Aorta (tissue), 5 donors: Measurements from ENCODE around the gene NF1. TPM values are rescaled to one million over a fixed set of nuclear protein-coding genes. Genes with fewer than 3 reads are reported as not detected.
"Not testable (repeated sequence)": the region's sequence is repeated elsewhere in the genome, so short reads cannot be mapped to it uniquely, and the experiment has no call there.

Experiments used
- ATAC-seq: fragments of 200-7000 bp; cut with Tn5 transposase; one replicate; pipeline ENCODE4 v1.9.1; 2022; ENCODE audit warnings: moderate library complexity; ENCODE audit not compliant: low FRiP score
- DNase-seq, 2 donors: peaks; one replicate each; pipeline ENCODE4 v3.0.0-alpha.2; 2020
- H3K27ac ChIP-seq, 2 donors: one replicate each; pipeline ENCODE4 v1.5.1; 2013; ENCODE audit warnings: low read length in 2 of 2, mild to moderate bottlenecking in 2 of 2, moderate library complexity in 2 of 2, control low read depth in 1 of 2, inconsistent platforms in 1 of 2, low read depth in 1 of 2
- H3K27me3 ChIP-seq, 2 donors: one replicate each; pipeline ENCODE4 v1.6.1; 2013; ENCODE audit warnings: control low read depth in 1 of 2, low read length in 1 of 2, mild to moderate bottlenecking in 1 of 2, moderate library complexity in 1 of 2; ENCODE audit not compliant: insufficient read depth in 2 of 2, control insufficient read depth in 1 of 2
- H3K36me3 ChIP-seq, 2 donors: one replicate each; pipeline ENCODE4 v1.6.1; 2013; ENCODE audit warnings: control low read depth in 1 of 2, low read length in 1 of 2, mild to moderate bottlenecking in 1 of 2; ENCODE audit not compliant: insufficient read depth in 2 of 2, control insufficient read depth in 1 of 2
- H3K4me1 ChIP-seq, 2 donors: one replicate each; pipeline ENCODE4 v1.6.1; 2013; ENCODE audit warnings: low read length in 2 of 2, control low read depth in 1 of 2, mild to moderate bottlenecking in 1 of 2, moderate library complexity in 1 of 2; ENCODE audit not compliant: insufficient read depth in 2 of 2, control insufficient read depth in 1 of 2
- H3K4me3 ChIP-seq, 2 donors: one replicate each; pipeline ENCODE4 v1.5.1; 2013; ENCODE audit warnings: low read length in 2 of 2, control low read depth in 1 of 2, mild to moderate bottlenecking in 1 of 2
- H3K9me3 ChIP-seq: one replicate; pipeline ENCODE4 v1.6.1; 2013; ENCODE audit warnings: mild to moderate bottlenecking, low read length; ENCODE audit not compliant: control insufficient read depth
- WGBS, 2 donors: extraction: QIAGEN DNeasy Blood & Tissue Kit; methylation state at CpG; one replicate each; pipeline ENCODE4 v1.1.7; 2013; 5-methylcytosine and 5-hydroxymethylcytosine counted together
- intact Hi-C, 2 donors: fragments of 100-400 bp; cut with DNase I; formaldehyde crosslinking; loops; one replicate each; pipeline versions ENCODE4 v1.14.2 to v1.15.0; 2022
- polyA plus RNA-seq, 2 donors: library from polyadenylated mRNA; stranded (reverse); fragments of 200-250 nt; gene quantifications; one replicate each; pipeline ENCODE4 v1.2.3, GENCODE V29; 2013
- total RNA-seq, 2 donors: library from RNA; stranded (reverse); fragmentation: NEBNext Ultra II Directional; extraction: Animal tissue kit (Norgen Biotek cat#: 25700); gene quantifications; one replicate each; pipeline ENCODE4 v1.2.1, GENCODE V29; 2021
- donor health status: healthy with polysubstance abuse.
- donor health status: Bipolar disorder and iron deficiency.
- donor health status: DM: no; HTN: no; CAD: no.
- donor health status: DM: no; HTN: no; CAD: no.
- donor health status: DM: yes; HTN: yes; CAD: no.

Gene NF1
- total and polyA plus RNA-seq, 4 donors, result 4.1 to 93.9 (median 45.0) TPM

GRCh38 chr17:31172388-31172787 is 77.6 kb downstream of the NF1 start:
- intact Hi-C loops, result no loop called here
- no peak for ATAC-seq
- Histone ChIP-seq H3K9me3 (no peaks in the 10 kb centered on the region), H3K27me3 (no peaks in the 10 kb centered on the region), H3K27ac (no peak overlapping the region), H3K4me1 (no peaks in the 10 kb centered on the region), H3K36me3 (no peaks in the 10 kb centered on the region), H3K4me3 (no peak overlapping the region)
- DNase-seq, result no peak
- 97 to 98% methylated on average over 7 of the region's 7 CpGs for WGBS, 2 donors

GRCh38 chr17:31174215-31174614 is 79.4 kb downstream of the NF1 start:
- intact Hi-C loops, result no loop called here
- WGBS, 2 donors, result 88 to 91% methylated on average over 2 of the region's 2 CpGs
- no peak for ATAC-seq
- DNase-seq, result no peak
- H3K4me3 ChIP-seq, result no peak overlapping the region
- H3K36me3 ChIP-seq, result no peaks in the 10 kb centered on the region
- no peaks in the 10 kb centered on the region for H3K27me3 ChIP-seq
- H3K27ac ChIP-seq, result no peak overlapping the region
- H3K9me3 ChIP-seq, result no peaks in the 10 kb centered on the region
- no peaks in the 10 kb centered on the region for H3K4me1 ChIP-seq

- WGBS, 2 donors, result 96 to 99% methylated on average over 5 of the region's 5 CpGs
- H3K27ac ChIP-seq, result no peak overlapping the region
- no peaks in the 10 kb centered on the region for H3K36me3 ChIP-seq
- intact Hi-C loops, result no loop called here
- no peaks in the 10 kb centered on the region for H3K27me3 ChIP-seq
- H3K9me3 ChIP-seq, result no peaks in the 10 kb centered on the region
- DNase-seq (no peak), ATAC-seq (no peak)
- no peaks in the 10 kb centered on the region for H3K4me1 ChIP-seq
- H3K4me3 ChIP-seq, result no peak overlapping the region
These were observed 80.5 kb downstream of the NF1 start for GRCh38 chr17:31175237-31175636.

- ATAC-seq, H3K27ac ChIP-seq, H3K9me3 ChIP-seq, H3K4me1 ChIP-seq, H3K36me3 ChIP-seq, intact Hi-C loops, H3K27me3 ChIP-seq, DNase-seq, H3K4me3 ChIP-seq: not testable (repeated sequence)
- 94 to 98% methylated on average over 3 of the region's 3 CpGs for WGBS, 2 donors
These were observed 81.4 kb downstream of the NF1 start for GRCh38 chr17:31176143-31176542.

GRCh38 chr17:31178951-31179350 is 84.2 kb downstream of the NF1 start:
- H3K36me3 ChIP-seq, H3K4me1 ChIP-seq, H3K27ac ChIP-seq, ATAC-seq, DNase-seq, intact Hi-C loops, H3K9me3 ChIP-seq, H3K27me3 ChIP-seq, H3K4me3 ChIP-seq: not testable (repeated sequence)
- 94 to 100% methylated on average over 1 of the region's 2 CpGs for WGBS, 2 donors

- no peaks in the 10 kb centered on the region for H3K4me1 ChIP-seq
- 80 to 82% methylated on average over 5 of the region's 5 CpGs for WGBS, 2 donors
- no peaks in the 10 kb centered on the region for H3K9me3 ChIP-seq
- intact Hi-C loops, result no loop called here
- no peak overlapping the region for H3K27ac ChIP-seq
- no peaks in the 10 kb centered on the region for H3K36me3 ChIP-seq
- DNase-seq, result no peak
- H3K27me3 ChIP-seq, result no peaks in the 10 kb centered on the region
- H3K4me3 ChIP-seq, result no peak overlapping the region
- ATAC-seq, result no peak
These were observed 100.5 kb downstream of the NF1 start for GRCh38 chr17:31195305-31195704.

GRCh38 chr17:31198026-31198425 is 103.2 kb downstream of the NF1 start:
- DNase-seq, result no peak
- H3K9me3 ChIP-seq, result no peaks in the 10 kb centered on the region
- H3K4me1 ChIP-seq, result no peaks in the 10 kb centered on the region
- H3K27ac ChIP-seq, result no peak overlapping the region
- ATAC-seq, result no peak
- WGBS, 2 donors, result 97 to 99% methylated on average over 1 of the region's 1 CpG
- H3K4me3 ChIP-seq, result no peak overlapping the region
- no peaks in the 10 kb centered on the region for H3K36me3 ChIP-seq
- H3K27me3 ChIP-seq, result no peaks in the 10 kb centered on the region
- intact Hi-C loops, result no loop called here

- H3K36me3 ChIP-seq, H3K27me3 ChIP-seq, H3K9me3 ChIP-seq, H3K4me3 ChIP-seq, H3K4me1 ChIP-seq, H3K27ac ChIP-seq, ATAC-seq, intact Hi-C loops, DNase-seq: not testable (repeated sequence)
- 84 to 89% methylated on average over 2 of the region's 2 CpGs for WGBS, 2 donors
These were observed 103.9 kb downstream of the NF1 start for GRCh38 chr17:31198666-31199065.

- Histone ChIP-seq H3K4me3 (no peak overlapping the region), H3K27ac (no peak overlapping the region), H3K36me3 (no peaks in the 10 kb centered on the region), H3K4me1 (no peaks in the 10 kb centered on the region), H3K9me3 (no peaks in the 10 kb centered on the region), H3K27me3 (no peaks in the 10 kb centered on the region)
- DNase-seq (no peak), ATAC-seq (no peak)
- intact Hi-C loops, result no loop called here
- WGBS, 2 donors, result 72 to 82% methylated on average over 2 of the region's 2 CpGs
These were observed 105.5 kb downstream of the NF1 start for GRCh38 chr17:31200287-31200686.
